ENCODE results near the gene APOBEC3B.
"Not testable (repeated sequence)": the region's sequence is repeated elsewhere in the genome, so short reads cannot be mapped to it uniquely, and the experiment has no call there.

APOBEC3B gene

GRCh38 chr22:39031434-39032295 is 49.5 kb downstream of the APOBEC3B start:
- DNase-seq (ENCODE audit: low spot score), result not testable (repeated sequence)

- not testable (repeated sequence) for DNase-seq (ENCODE audit: low spot score)
Measured at GRCh38 chr22:39037071-39037470, 54.9 kb downstream of the APOBEC3B start.

GRCh38 chr22:39039306-39040126 is 57.4 kb downstream of the APOBEC3B start:
- no peak for DNase-seq (ENCODE audit: low spot score)

- not testable (repeated sequence) for DNase-seq (ENCODE audit: low spot score)
Measured at GRCh38 chr22:39040155-39040537, 58.0 kb downstream of the APOBEC3B start.

- DNase-seq (ENCODE audit: low spot score), result peak; percentile 21
Measured at GRCh38 chr22:39040538-39041296, 58.6 kb downstream of the APOBEC3B start, which contains the start of gene APOBEC3F. Gene APOBEC3F, plus strand, starts transcription at chr22:39040864. Its CDS starts 97 bp downstream, at chr22:39040961.

GRCh38 chr22:39041908-39042307 is 59.8 kb downstream of the APOBEC3B start:
- DNase-seq (ENCODE audit: low spot score), result no peak

Measured in hepatic stellate cell (primary cell).